NCI-H2196 treated with DMSO at 0.1 percent for 48 hours (cell line): ENCODE data around the gene CCL3.

Experiments
- DNase-seq: peaks from one replicate; lab custom pipeline; 2025; ENCODE audit not compliant: unreplicated experiment; lab: John Stamatoyannopoulos, UW

CCL3 gene

DNA sequence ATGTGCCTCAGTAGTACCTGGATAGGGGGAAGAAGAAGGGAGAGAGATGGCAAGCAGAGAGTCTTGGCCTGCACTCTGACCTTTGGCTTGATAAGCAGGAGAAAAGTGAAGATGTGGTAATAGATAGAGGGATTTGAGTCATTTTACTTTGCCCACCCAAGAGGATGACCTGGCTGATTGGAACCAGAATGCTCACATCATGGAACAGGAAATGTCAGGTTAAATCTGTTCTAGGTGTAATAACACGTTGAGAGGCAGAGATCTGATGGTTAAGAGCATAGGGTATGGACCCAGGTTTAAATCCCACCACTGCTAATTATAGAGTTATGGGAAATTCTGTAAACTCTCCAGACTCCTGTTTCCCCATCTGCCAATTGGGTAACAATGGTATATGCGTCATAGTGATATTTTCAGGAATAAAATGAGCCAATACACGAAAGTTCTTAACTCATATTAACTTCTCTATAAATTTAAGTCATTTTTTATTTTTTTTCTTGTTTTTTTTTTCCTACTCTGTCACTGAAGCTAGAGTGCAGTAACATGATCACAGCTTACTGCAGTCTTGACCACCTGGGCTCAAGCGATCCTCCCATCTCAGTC lies 33.9 kb downstream of the CCL3 start:
- DNase-seq: no peak

DNA sequence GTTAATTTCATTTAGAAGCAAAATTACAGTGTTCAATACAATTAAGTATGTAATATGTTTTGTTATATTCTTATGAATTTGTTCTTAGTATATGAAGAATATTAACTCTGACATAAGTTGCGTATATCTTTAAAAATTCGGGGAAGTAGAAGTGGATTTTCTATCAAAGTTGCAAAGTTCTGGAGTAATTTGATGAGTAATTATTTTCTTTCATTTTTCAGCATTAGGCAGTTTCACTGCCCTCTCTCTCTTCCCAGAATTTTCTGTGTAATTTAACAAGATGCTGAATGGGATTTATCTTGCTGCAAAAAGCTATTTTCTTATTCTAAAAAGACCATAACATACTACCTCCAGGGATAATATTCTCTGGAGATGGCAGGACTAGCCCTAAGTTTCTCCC lies 34.8 kb downstream of the CCL3 start:
- no peak for DNase-seq

DNA sequence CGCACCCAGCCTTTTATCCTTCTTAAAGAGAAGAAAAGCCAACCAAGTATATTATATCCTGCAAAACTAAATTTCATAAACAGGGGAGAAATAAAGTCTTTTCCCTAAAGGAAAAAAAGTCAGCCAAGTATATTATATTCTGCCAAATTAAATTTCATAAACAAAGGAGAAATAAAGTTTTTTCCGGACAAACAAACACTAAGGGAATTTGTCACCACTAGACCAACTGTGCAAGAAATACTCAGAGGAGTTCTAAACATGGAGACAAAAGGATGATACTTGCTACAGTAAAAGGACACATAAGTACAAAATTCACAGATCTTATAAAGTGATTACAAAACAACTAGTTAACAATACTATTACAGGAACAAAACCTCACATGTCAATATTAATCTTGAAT lies 40.3 kb downstream of the CCL3 start:
- no peak for DNase-seq

DNA sequence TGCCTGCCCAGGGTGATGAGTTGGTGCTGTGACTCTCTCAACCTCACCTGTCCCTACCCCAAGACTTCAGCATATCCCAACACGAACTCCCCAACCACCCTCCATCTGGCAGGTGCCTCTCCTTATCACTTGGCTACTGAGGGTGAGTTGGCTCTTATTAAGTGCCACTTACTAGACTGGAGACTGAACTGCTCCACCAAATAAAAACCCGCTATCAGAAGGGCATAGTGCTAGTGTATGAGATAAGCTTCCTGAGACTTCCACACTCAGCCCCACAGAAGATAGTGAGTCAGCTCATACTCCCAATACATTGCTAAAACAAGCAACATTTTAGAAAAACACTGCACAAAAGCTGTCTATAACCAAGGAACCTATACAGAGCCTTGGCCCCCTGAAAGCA lies 41.9 kb downstream of the CCL3 start:
- DNase-seq: no peak
